ENCODE data around the gene DDX53. TPM values are rescaled to one million over a fixed set of nuclear protein-coding genes. Genes with fewer than 3 reads are reported as not detected.

DDX53 gene
- total and polyA plus RNA-seq, 12 donors, result 0.08 TPM; not detected in 11

DNA sequence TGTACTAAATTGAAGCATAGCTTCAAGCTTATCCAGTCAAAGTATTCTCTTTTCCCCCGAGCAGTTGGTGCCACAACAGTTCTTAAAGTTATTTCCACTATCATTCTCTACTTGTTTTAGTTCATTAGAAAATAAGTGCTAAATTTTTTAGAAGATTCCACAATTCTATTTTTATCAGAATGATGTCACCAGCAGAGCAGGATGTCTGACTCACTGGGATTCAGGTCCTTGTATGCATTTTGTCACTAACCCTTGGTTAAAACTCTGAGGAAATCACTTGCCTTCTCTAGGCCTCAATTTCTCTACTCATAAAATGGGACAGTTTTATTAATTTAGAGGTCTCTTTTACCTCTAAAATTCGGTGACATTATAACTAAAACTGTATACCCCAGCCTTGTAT, 3.4 kb downstream of the DDX53 start:
- Histone ChIP-seq H3K27ac (no peak overlapping the region), H3K9me3 (replicated peaks in 1 of 3) (no peaks in the 10 kb centered on the region), H3K36me3 (replicated peaks in 1 of 2) (no peaks in the 10 kb centered on the region), H3K4me3 (no peak overlapping the region), H3K27me3 (no peaks in the 10 kb centered on the region), H3K4me1 (replicated peaks in 1 of 2) (no peaks in the 10 kb centered on the region)
- DNase-seq, result no peak
- 60 to 65% (median 62%) methylated on average over 2 of the region's 2 CpGs for WGBS, 4 donors
- intact Hi-C loops (cut with DNase I), result no loop called here
- TF ChIP-seq, protein P1, sequence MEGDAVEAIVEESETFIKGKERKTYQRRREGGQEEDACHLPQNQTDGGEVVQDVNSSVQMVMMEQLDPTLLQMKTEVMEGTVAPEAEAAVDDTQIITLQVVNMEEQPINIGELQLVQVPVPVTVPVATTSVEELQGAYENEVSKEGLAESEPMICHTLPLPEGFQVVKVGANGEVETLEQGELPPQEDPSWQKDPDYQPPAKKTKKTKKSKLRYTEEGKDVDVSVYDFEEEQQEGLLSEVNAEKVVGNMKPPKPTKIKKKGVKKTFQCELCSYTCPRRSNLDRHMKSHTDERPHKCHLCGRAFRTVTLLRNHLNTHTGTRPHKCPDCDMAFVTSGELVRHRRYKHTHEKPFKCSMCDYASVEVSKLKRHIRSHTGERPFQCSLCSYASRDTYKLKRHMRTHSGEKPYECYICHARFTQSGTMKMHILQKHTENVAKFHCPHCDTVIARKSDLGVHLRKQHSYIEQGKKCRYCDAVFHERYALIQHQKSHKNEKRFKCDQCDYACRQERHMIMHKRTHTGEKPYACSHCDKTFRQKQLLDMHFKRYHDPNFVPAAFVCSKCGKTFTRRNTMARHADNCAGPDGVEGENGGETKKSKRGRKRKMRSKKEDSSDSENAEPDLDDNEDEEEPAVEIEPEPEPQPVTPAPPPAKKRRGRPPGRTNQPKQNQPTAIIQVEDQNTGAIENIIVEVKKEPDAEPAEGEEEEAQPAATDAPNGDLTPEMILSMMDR (IDR thresholded peaks at IDR 0.05), result no peak
- TF ChIP-seq POLR2A (IDR thresholded peaks at IDR 0.05), result no peak

DNA sequence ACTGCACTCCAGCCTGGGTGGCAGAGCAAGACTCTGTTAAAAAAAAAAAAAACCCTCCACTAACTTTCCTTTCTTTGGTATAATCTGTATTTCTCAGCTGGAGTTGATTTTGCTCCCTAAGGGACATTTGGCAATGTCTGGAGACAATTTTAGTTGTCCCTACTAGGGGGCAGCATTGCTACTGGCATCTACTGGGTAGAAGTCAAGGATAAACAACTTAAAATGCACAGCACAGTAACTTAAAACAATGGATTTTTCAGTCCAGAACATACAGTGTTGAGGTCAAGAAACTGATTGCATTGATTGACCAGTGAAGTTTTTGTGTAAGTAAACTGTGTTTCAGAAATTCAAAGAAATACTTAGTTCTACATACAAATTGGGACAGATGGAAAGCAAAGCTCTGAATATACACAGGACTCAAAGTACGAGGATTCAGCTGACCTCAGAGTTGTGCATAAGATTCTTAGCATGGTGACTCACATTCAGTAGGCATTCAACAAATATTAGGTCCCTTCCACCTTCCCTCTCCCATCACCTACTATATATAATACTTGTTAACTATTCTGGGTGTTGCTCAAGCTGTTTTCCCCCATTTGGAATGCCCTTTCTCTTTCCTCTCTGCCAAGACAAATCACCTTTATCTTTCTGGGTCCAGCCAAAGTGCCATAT, 8.8 kb downstream of the DDX53 start:
- Histone ChIP-seq H3K9me3 (replicated peaks in 1 of 3) (no peaks in the 10 kb centered on the region), H3K4me1 (replicated peaks in 1 of 2) (no peaks in the 10 kb centered on the region), H3K4me3 (no peak overlapping the region), H3K27me3 (no peaks in the 10 kb centered on the region), H3K27ac (no peak overlapping the region), H3K36me3 (replicated peaks in 1 of 2) (no peaks in the 10 kb centered on the region)
- TF ChIP-seq POLR2A (IDR thresholded peaks at IDR 0.05), result no peak
- TF ChIP-seq, protein P1 (IDR thresholded peaks at IDR 0.05), result peak in 4 of 6 experiments; percentile 13 to 30 (median 26)
- DNase-seq, result peak in 1 of 7 donors; percentile 1
- intact Hi-C loops (cut with DNase I), result no loop called here
- WGBS, 4 donors, result 38 to 100% (median 52%) methylated on average over 1 of the region's 1 CpG

- DNase-seq, result no peak
- Histone ChIP-seq H3K36me3 (replicated peaks in 1 of 2) (no peaks in the 10 kb centered on the region), H3K9me3 (replicated peaks in 1 of 3) (no peaks in the 10 kb centered on the region), H3K4me1 (replicated peaks in 1 of 2) (no peaks in the 10 kb centered on the region), H3K27me3 (no peaks in the 10 kb centered on the region), H3K4me3 (no peak overlapping the region), H3K27ac (no peak overlapping the region)
- intact Hi-C loops (cut with DNase I), result no loop called here
- no peak for TF ChIP-seq POLR2A (IDR thresholded peaks at IDR 0.05)
- TF ChIP-seq, protein P1 (IDR thresholded peaks at IDR 0.05), result no peak
- whole genome bisulfite sequencing, 4 donors, result 54 to 75% (median 63%) methylated on average over 2 of the region's 2 CpGs
These were observed 12.4 kb downstream of the DDX53 start for GRCh38 chrX:23012162-23012561.

DNA sequence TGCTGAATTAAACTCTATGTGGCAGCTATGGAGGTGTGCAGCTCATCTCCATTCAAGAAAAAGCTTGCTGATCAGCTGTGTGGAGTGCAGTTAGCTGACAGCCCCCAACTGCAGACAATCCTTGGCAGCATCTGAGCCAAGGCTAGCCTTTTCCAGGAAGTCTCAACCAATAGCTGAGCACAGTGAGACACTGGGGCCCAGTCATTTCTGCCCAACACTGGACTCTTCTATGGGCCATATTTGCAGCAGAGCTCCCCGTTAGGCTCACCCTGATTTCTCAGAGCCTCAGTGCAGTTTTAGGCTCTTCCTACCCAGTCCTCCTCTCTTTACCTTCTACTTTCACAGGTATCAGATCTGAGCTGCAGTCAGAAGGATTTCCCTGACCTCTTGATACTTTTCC, 12.9 kb downstream of the DDX53 start:
- intact Hi-C loops (cut with DNase I), result no loop called here
- DNase-seq, result no peak
- no peak overlapping the region for H3K27ac ChIP-seq
- 61 to 89% (median 75%) methylated on average over 1 of the region's 1 CpG; no CpG with 5 or more reads in 1 of the 4 donors for WGBS, 4 donors
- H3K4me1 ChIP-seq (replicated peaks in 1 of 2), result no peaks in the 10 kb centered on the region
- TF ChIP-seq, protein P1 (IDR thresholded peaks at IDR 0.05), result no peak
- TF ChIP-seq POLR2A (IDR thresholded peaks at IDR 0.05), result no peak
- H3K27me3 ChIP-seq, result no peaks in the 10 kb centered on the region
- no peaks in the 10 kb centered on the region for H3K9me3 ChIP-seq (replicated peaks in 1 of 3)
- no peaks in the 10 kb centered on the region for H3K36me3 ChIP-seq (replicated peaks in 1 of 2)
- no peak overlapping the region for H3K4me3 ChIP-seq
